Esophagus muscularis mucosa (tissue), 4 donors: ENCODE data around the gene BCHE. TPM values are rescaled to one million over a fixed set of nuclear protein-coding genes. Genes with fewer than 3 reads are reported as not detected.

Source experiments
- DNase-seq: peaks from one replicate; pipeline ENCODE4 v3.0.0-alpha.2; 2017; ENCODE audit errors: extremely low spot score
- H3K27ac ChIP-seq, 4 donors: fragments of 200-600 bp; sonication (generic); replicated peaks in 1 of 4; 1 replicate in 3 of 4; 2 replicates in 1 of 4; pipeline ENCODE4 v1.5.1; 2016 to 2019; ENCODE audit warnings: mild to moderate bottlenecking in 1 of 4
- H3K27me3 ChIP-seq, 4 donors: fragments of 200-600 bp; sonication (generic); one replicate each; pipeline versions ENCODE4 v1.5.1 to v1.6.0; 2016 to 2019
- H3K36me3 ChIP-seq, 4 donors: fragments of 200-600 bp; sonication (generic); one replicate each; pipeline ENCODE4 v1.5.1; 2016 to 2019
- H3K4me1 ChIP-seq, 4 donors: fragments of 200-600 bp; sonication (generic); one replicate each; pipeline ENCODE4 v1.5.1; 2016 to 2019
- H3K4me3 ChIP-seq, 4 donors: fragments of 200-600 bp; sonication (generic); 1 replicate in 2 of 4; 2 replicates in 2 of 4; pipeline ENCODE4 v1.5.1; 2016 to 2019; ENCODE audit warnings: mild to moderate bottlenecking in 4 of 4, moderate library complexity in 1 of 4
- H3K9me3 ChIP-seq, 4 donors: fragments of 200-600 bp; sonication (generic); 1 replicate in 3 of 4; 2 replicates in 1 of 4; pipeline ENCODE4 v1.5.1; 2016 to 2019
- EP300 ChIP-seq: sonication (generic); formaldehyde crosslinking; IDR thresholded peaks from one replicate; pipeline ENCODE4 v1.6.1; 2017; ENCODE audit warnings: antibody characterized with exemption
- POLR2A ChIP-seq: fragments of 450-650 bp; IDR thresholded peaks from one replicate; pipeline ENCODE4 v1.6.1; 2017; ENCODE audit warnings: antibody characterized with exemption, moderate library complexity, mild to moderate bottlenecking, low read depth
- POLR2AphosphoS5 ChIP-seq, 2 donors: sonication (generic); formaldehyde crosslinking; IDR thresholded peaks; one replicate each; pipeline ENCODE4 v1.6.1; 2017; ENCODE audit warnings: antibody characterized with exemption in 2 of 2
- WGBS: methylation state at CpG from one replicate; pipeline ENCODE4 v1.1.5; 2018; 5-methylcytosine and 5-hydroxymethylcytosine counted together
- intact Hi-C: fragments of 100-400 bp; cut with DNase I; formaldehyde crosslinking; loops from one replicate; pipeline ENCODE4 v1.15.1; 2023
- total RNA-seq, 4 donors: library from RNA; depleted of rRNA; stranded (reverse); fragments of >200 nt; gene quantifications; one replicate each; pipeline versions ENCODE4 v1.1.0 to v1.2.1, GENCODE V29; 2016
- TF ChIP-seq, protein P1 (sequence below), 3 experiments: fragments of 200-600 bp in 2 of 3; fragments of 450-650 bp in 1 of 3; sonication (generic) in 2 of 3; IDR thresholded peaks; one replicate each; pipeline ENCODE4 v1.5.1; 2017 to 2019; ENCODE audit warnings: antibody characterized with exemption in 3 of 3, mild to moderate bottlenecking in 2 of 3, moderate library complexity in 1 of 3

Gene BCHE
- total RNA-seq, 4 donors from 2014 or later, result 46.6 to 71.8 (median 49.0) TPM

DNA sequence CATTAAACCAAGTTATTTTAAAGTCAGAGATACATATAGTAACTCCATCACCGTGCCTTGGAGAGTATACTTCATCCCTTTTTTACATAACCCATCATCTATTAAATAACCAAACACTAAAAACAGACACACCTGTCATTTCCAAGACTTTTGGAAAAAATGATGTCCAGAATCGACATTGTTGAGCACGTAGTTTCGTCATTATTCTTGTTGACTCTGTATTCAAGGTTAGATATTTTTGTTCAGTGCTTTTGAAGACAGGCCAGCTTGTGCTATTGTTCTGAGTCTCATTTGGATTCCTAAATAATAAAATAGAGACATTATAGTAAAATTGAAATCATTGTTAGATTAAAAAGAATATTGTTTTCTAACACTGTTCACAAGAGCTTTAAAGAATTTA, 51.2 kb downstream of the BCHE start:
- no peak for DNase-seq
- 73% methylated on average over 4 of the region's 4 CpGs for whole genome bisulfite sequencing

DNA sequence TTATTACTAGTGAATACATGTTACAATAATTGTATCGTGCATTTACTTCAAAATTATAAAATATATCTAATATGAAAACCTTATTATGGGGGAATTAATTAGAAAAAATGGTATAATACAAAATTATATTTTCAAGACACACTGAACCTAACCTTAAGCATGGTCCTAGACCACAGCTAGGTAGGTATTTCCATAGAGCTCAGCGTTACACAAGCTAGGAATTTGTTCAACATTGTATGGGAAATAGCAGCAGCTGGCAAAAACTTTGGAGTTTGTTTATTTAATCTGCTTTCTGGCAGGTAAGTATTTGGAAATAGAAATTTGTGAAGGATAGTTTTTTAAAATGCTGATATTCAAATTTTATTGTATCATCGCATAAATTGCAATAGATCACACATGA, 52.9 kb downstream of the BCHE start:
- no peak overlapping the region for H3K27ac ChIP-seq
- H3K27me3 ChIP-seq, result no peaks in the 10 kb centered on the region
- H3K36me3 ChIP-seq, result no peaks in the 10 kb centered on the region
- no peak for TF ChIP-seq EP300
- TF ChIP-seq POLR2A, result no peak
- TF ChIP-seq POLR2AphosphoS5 (IDR thresholded peaks at IDR 0.05), result no peak
- TF ChIP-seq, protein P1, sequence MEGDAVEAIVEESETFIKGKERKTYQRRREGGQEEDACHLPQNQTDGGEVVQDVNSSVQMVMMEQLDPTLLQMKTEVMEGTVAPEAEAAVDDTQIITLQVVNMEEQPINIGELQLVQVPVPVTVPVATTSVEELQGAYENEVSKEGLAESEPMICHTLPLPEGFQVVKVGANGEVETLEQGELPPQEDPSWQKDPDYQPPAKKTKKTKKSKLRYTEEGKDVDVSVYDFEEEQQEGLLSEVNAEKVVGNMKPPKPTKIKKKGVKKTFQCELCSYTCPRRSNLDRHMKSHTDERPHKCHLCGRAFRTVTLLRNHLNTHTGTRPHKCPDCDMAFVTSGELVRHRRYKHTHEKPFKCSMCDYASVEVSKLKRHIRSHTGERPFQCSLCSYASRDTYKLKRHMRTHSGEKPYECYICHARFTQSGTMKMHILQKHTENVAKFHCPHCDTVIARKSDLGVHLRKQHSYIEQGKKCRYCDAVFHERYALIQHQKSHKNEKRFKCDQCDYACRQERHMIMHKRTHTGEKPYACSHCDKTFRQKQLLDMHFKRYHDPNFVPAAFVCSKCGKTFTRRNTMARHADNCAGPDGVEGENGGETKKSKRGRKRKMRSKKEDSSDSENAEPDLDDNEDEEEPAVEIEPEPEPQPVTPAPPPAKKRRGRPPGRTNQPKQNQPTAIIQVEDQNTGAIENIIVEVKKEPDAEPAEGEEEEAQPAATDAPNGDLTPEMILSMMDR (IDR thresholded peaks at IDR 0.05), result no peak
- peaks cover 0 to 11% (median 6%) of the 10 kb centered on the region in 4 donors for H3K4me1 ChIP-seq
- DNase-seq, result no peak
- H3K9me3 ChIP-seq, result no peaks in the 10 kb centered on the region
- 94% methylated on average over 3 of the region's 3 CpGs for WGBS
- no peak overlapping the region for H3K4me3 ChIP-seq
- intact Hi-C loops, result no loop called here

More for the DNA sequence above, 51.2 kb downstream of the BCHE start:
- Histone ChIP-seq H3K9me3 (no peaks in the 10 kb centered on the region), H3K27ac (no peak overlapping the region), H3K36me3 (no peaks in the 10 kb centered on the region), H3K4me3 (no peak overlapping the region), H3K4me1 (peaks cover 0 to 12% (median 6%) of the 10 kb centered on the region in 4 donors), H3K27me3 (no peaks in the 10 kb centered on the region)
- no peak for TF ChIP-seq POLR2AphosphoS5 (IDR thresholded peaks at IDR 0.05)
- TF ChIP-seq EP300, result no peak
- TF ChIP-seq, protein P1 (IDR thresholded peaks at IDR 0.05), result no peak
- no peak for TF ChIP-seq POLR2A
- intact Hi-C loops, result no loop called here

DNA sequence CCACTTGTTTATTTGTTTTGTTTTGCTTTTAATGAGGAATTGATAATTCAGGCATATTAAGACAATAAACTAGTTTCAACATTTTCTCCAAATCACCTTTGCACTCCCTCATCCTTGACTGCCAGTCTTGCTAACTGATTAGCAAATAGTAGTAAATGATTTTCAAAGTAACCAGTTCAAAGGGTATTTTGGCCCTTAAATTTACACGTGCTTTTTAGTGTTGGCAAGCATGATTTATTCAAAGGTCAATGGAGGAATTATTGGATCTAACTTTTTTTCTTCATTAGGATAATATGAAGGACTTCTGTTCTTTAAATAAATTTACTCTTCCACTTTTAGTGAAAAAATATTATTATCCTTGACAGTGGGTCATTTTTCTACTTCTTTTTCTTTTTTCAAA, 53.8 kb downstream of the BCHE start:
- H3K27ac ChIP-seq, result no peak overlapping the region
- H3K27me3 ChIP-seq, result no peaks in the 10 kb centered on the region
- no peak for DNase-seq
- intact Hi-C loops, result no loop called here
- H3K4me3 ChIP-seq, result no peak overlapping the region
- 64% methylated on average over 1 of the region's 1 CpG for WGBS
- no peak for TF ChIP-seq POLR2A
- TF ChIP-seq EP300, result no peak
- no peak for TF ChIP-seq POLR2AphosphoS5 (IDR thresholded peaks at IDR 0.05)
- peaks cover 0 to 3% (median 2%) of the 10 kb centered on the region in 4 donors for H3K4me1 ChIP-seq
- no peaks in the 10 kb centered on the region for H3K9me3 ChIP-seq
- H3K36me3 ChIP-seq, result no peaks in the 10 kb centered on the region

DNA sequence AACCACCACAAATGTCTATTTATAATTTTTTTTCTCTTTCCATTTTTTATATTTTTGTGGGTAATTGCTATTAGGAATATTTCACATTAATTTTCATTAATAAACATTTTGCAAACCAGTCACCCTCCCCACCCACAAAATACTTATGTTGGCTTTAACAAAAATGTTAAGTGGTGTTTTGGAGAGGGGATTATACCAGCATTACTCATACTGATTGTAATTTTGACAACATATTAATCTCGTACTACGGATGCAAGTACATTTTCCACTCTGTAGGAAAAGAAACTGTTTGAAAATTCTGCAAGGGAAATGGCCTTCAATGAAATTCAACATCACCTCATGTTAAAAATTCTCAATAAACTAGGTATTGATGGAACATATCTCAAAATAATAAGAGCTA, 58.3 kb downstream of the BCHE start:
- intact Hi-C loops, result no loop called here

DNA sequence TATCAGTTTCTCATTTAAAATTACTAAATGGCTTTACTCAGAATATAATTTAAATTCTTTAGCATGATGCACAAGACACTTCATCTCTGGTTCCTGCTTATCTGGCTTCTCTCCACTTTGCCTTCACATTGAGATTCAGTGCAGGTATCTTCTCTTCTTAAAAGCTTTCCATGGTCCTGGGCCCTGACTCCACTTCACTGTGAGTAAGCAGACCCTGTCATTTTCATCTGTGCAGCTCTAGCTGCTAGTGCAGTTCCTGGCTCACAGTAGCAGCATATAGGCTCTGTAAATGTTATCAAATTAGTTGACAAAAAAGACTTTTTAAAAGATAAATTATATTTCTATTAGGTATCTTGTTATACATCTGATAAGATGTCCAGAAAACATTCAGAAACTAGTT, 58.8 kb downstream of the BCHE start:
- intact Hi-C loops, result no loop called here
- Histone ChIP-seq H3K27ac (no peak overlapping the region), H3K4me1 (no peaks in the 10 kb centered on the region), H3K4me3 (no peak overlapping the region), H3K9me3 (no peaks in the 10 kb centered on the region), H3K36me3 (no peaks in the 10 kb centered on the region), H3K27me3 (no peaks in the 10 kb centered on the region)
- no peak for DNase-seq
- no peak for TF ChIP-seq POLR2A
- TF ChIP-seq EP300, result no peak

More for the DNA sequence above, 58.3 kb downstream of the BCHE start:
- Histone ChIP-seq H3K36me3 (no peaks in the 10 kb centered on the region), H3K4me1 (no peaks in the 10 kb centered on the region), H3K4me3 (no peak overlapping the region), H3K27me3 (no peaks in the 10 kb centered on the region), H3K9me3 (no peaks in the 10 kb centered on the region), H3K27ac (no peak overlapping the region)
- WGBS, result 44% methylated on average over 2 of the region's 2 CpGs
- no peak for DNase-seq
- TF ChIP-seq POLR2A (no peak), EP300 (no peak), POLR2AphosphoS5 (IDR thresholded peaks at IDR 0.05) (no peak)
- TF ChIP-seq, protein P1 (IDR thresholded peaks at IDR 0.05), result no peak

DNA sequence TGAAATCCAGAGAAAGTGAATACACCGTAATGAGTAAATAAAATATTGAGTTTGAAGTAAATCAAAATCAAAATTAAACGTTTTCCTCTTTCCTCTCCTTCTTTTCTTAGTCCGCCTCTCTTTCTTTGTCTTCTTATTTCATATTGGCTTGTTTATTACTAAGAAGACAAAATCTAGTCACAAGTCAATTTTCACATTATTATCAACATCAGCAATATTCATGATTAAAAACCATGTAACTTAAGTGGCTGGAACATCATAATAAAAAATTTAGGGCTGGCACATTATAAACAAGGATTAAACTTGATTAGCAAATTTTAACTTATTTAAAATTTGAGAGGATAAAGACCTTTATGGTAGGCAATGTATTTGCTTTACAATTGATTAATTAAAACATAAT, 61.4 kb downstream of the BCHE start:
- intact Hi-C loops, result no loop called here

More for the DNA sequence above, 61.4 kb downstream of the BCHE start:
- TF ChIP-seq POLR2AphosphoS5 (IDR thresholded peaks at IDR 0.05), result no peak
- no peak for TF ChIP-seq EP300
- TF ChIP-seq POLR2A, result no peak
- TF ChIP-seq, protein P1 (IDR thresholded peaks at IDR 0.05), result no peak
- Histone ChIP-seq H3K9me3 (no peaks in the 10 kb centered on the region), H3K4me1 (no peaks in the 10 kb centered on the region), H3K36me3 (peaks cover 0 to 8% (median 0%) of the 10 kb centered on the region in 4 donors), H3K27ac (no peak overlapping the region), H3K27me3 (no peaks in the 10 kb centered on the region), H3K4me3 (no peak overlapping the region)
- 73% methylated on average over 3 of the region's 3 CpGs for WGBS
- DNase-seq, result no peak
